A673 (cell line): ENCODE results near the gene SLC12A1. TPM values are rescaled to one million over a fixed set of nuclear protein-coding genes. Genes with fewer than 3 reads are reported as not detected.
A peak's percentile ranks its signal among the peaks of the same experiment; 100 is the strongest.

Source experiments
- BruUV-seq: library from RNA; stranded (reverse); fragments of 400-500 nt; replicated peaks from 2 replicates; lab custom pipeline; 2021; lab: Mats Ljungman, UMichigan
- CTCF ChIA-PET: fragments of 300-600 bp; sonication (Branson Sonifier 250); formaldehyde crosslinking; loops from one replicate; lab custom pipeline; 2022; ENCODE audit warnings: antibody characterized with exemption; lab: Charles Lee
- POLR2A ChIA-PET: fragments of 300-600 bp; sonication (Branson Sonifier 250); formaldehyde crosslinking; loops from one replicate; lab custom pipeline; 2022; ENCODE audit warnings: antibody characterized with exemption; ENCODE audit not compliant: low non-redundant PET; lab: Charles Lee
- DNase-seq: peaks from one replicate; pipeline ENCODE4 v3.0.0-alpha.2; 2015; ENCODE audit warnings: low spot score
- H3K27ac ChIP-seq: fragments of 200-600 bp; sonication (generic); 2 replicates; pipeline ENCODE4 v1.5.1; 2016; ENCODE audit warnings: mixed run types, low read depth, mild to moderate bottlenecking, mixed read lengths, antibody characterized with exemption, low read length; ENCODE audit not compliant: poor library complexity, severe bottlenecking
- H3K27me3 ChIP-seq: fragments of 200-600 bp; sonication (generic); replicated peaks from 2 replicates; pipeline ENCODE4 v1.6.1; 2017; ENCODE audit warnings: mixed run types, low read depth, mild to moderate bottlenecking, mixed read lengths, antibody characterized with exemption, low read length; ENCODE audit not compliant: insufficient read depth, poor library complexity
- H3K36me3 ChIP-seq: fragments of 200-600 bp; sonication (generic); 2 replicates; pipeline ENCODE4 v1.6.1; 2016; ENCODE audit warnings: mixed run types, mild to moderate bottlenecking, mixed read lengths, antibody characterized with exemption, low read length; ENCODE audit not compliant: insufficient read depth, poor library complexity, severe bottlenecking
- H3K4me1 ChIP-seq: fragments of 200-600 bp; sonication (generic); 2 replicates; pipeline ENCODE4 v1.6.1; 2017; ENCODE audit warnings: mixed run types, mild to moderate bottlenecking, mixed read lengths, antibody characterized with exemption, low read length; ENCODE audit not compliant: insufficient read depth, poor library complexity, severe bottlenecking
- H3K4me3 ChIP-seq: fragments of 200-600 bp; sonication (generic); 2 replicates; pipeline ENCODE4 v1.5.1; 2016; ENCODE audit warnings: low read depth, mixed run types, mild to moderate bottlenecking, mixed read lengths, low read length; ENCODE audit not compliant: poor library complexity, severe bottlenecking
- H3K9me3 ChIP-seq: fragments of 200-600 bp; sonication (generic); 2 replicates; pipeline ENCODE4 v1.6.1; 2016; ENCODE audit warnings: mixed run types, low read depth, mild to moderate bottlenecking, mixed read lengths, antibody characterized with exemption, low read length; ENCODE audit not compliant: poor library complexity, severe bottlenecking
- CTCF ChIP-seq: fragments of 300-800, 200-600 bp; sonication (generic); conservative IDR thresholded peaks from 2 replicates; pipeline ENCODE4 v1.5.1; 2017; ENCODE audit warnings: low read depth, mild to moderate bottlenecking, antibody characterized with exemption, low read length, moderate library complexity, mixed read lengths
- EZH2 ChIP-seq: fragments of 200-600 bp; sonication (generic); IDR thresholded peaks from 2 replicates; pipeline ENCODE4 v1.6.1; 2017; ENCODE audit warnings: borderline replicate concordance, low read depth, mild to moderate bottlenecking, mixed read lengths, antibody characterized with exemption, low read length; ENCODE audit not compliant: poor library complexity, severe bottlenecking
- intact Hi-C: fragments of 100-400 bp; cut with micrococcal nuclease; formaldehyde crosslinking; loops from one replicate; pipeline ENCODE4 v1.10.0; 2022; ENCODE audit not compliant: unreplicated experiment
- total RNA-seq: library from RNA; stranded (reverse); gene quantifications from 2 replicates; pipeline ENCODE4 v1.2.3, GENCODE V29; 2021

The SLC12A1 gene
- total RNA-seq, 1 experiment from 2014 or later: not detected

- Histone ChIP-seq H3K27me3 (no peaks in the 10 kb centered on the region), H3K4me1 (peaks cover 20% of the 10 kb centered on the region), H3K4me3 (no peak overlapping the region), H3K9me3 (no peaks in the 10 kb centered on the region), H3K27ac (no peak overlapping the region), H3K36me3 (no peaks in the 10 kb centered on the region)
- no TSS peak for BruUV-seq
- TF ChIP-seq EZH2 (no peak), CTCF (peak; percentile 78)
- ChIA-PET CTCF (interaction anchor here (0.7 to 1.7 kb wide), 2 partner anchors 173 to 1089 kb away, joined by 3 to 7 read pairs; no protein-coding TSS in a partner anchor), POLR2A (no interaction called here)
- intact Hi-C loops: loop anchor here (2.0 to 10.0 kb wide), 4 partner anchors 173 to 571 kb away; partner anchors contain the start of gene SEMA6D
- peak; percentile 81 for DNase-seq
Measured at GRCh38 chr15:48285329-48286214, 79.5 kb downstream of the SLC12A1 start.

- no peak for DNase-seq
- no peaks in the 10 kb centered on the region for H3K27me3 ChIP-seq
- no peaks in the 10 kb centered on the region for H3K36me3 ChIP-seq
- no peak for TF ChIP-seq EZH2
- TF ChIP-seq CTCF: no peak
- intact Hi-C loops: loop anchor here (10.0 kb wide), 3 partner anchors 265 to 575 kb away; partner anchors contain the start of gene SEMA6D
- ChIA-PET CTCF (no interaction called here), POLR2A (no interaction called here)
- H3K27ac ChIP-seq: no peak overlapping the region
- no TSS peak for BruUV-seq
- no peaks in the 10 kb centered on the region for H3K4me1 ChIP-seq
- no peaks in the 10 kb centered on the region for H3K9me3 ChIP-seq
- no peak overlapping the region for H3K4me3 ChIP-seq
Measured at GRCh38 chr15:48289628-48290027, 83.5 kb downstream of the SLC12A1 start.

GRCh38 chr15:48292458-48292857 lies 86.4 kb downstream of the SLC12A1 start:
- BruUV-seq: no TSS peak
- Histone ChIP-seq H3K27ac (no peak overlapping the region), H3K4me1 (no peaks in the 10 kb centered on the region), H3K9me3 (no peaks in the 10 kb centered on the region), H3K36me3 (no peaks in the 10 kb centered on the region), H3K4me3 (no peak overlapping the region), H3K27me3 (no peaks in the 10 kb centered on the region)
- intact Hi-C loops: no loop called here
- ChIA-PET POLR2A (no interaction called here), CTCF (no interaction called here)
- no peak for TF ChIP-seq EZH2
- TF ChIP-seq CTCF: no peak
- DNase-seq: no peak
